Fibroblast of villous mesenchyme (primary cell): Measurements from ENCODE around the gene MEAK7. TPM values are rescaled to one million over a fixed set of nuclear protein-coding genes. Genes with fewer than 3 reads are reported as not detected.

ENCODE experiments used
- DNase-seq: peaks from one replicate; pipeline ENCODE4 v3.0.0-alpha.2; 2010; ENCODE audit warnings: low read depth
- H3K4me3 ChIP-seq: 2 replicates; pipeline ENCODE4 v1.5.1; 2011; ENCODE audit warnings: low read depth, mild to moderate bottlenecking, low read length
- CTCF ChIP-seq: IDR thresholded peaks from 2 replicates; pipeline ENCODE4 v1.5.1; 2012; ENCODE audit warnings: low read depth, mild to moderate bottlenecking, low read length; ENCODE audit not compliant: insufficient read depth
- total RNA-seq: library from RNA; depleted of rRNA; stranded (reverse); fragments of >200 nt; gene quantifications from 2 replicates; pipeline ENCODE4 v1.2.3, GENCODE V29; 2012

The MEAK7 gene
- total RNA-seq, 1 donor, result 27.2 TPM

- H3K4me3 ChIP-seq, result no peak overlapping the region
- DNase-seq, result no peak
Measured at GRCh38 chr16:84540194-84540593, 35.7 kb upstream of the MEAK7 start.

GRCh38 chr16:84538222-84538840, 33.9 kb upstream of the MEAK7 start:
- no peak for TF ChIP-seq CTCF
- H3K4me3 ChIP-seq, result no peak overlapping the region
- no peak for DNase-seq

More at GRCh38 chr16:84540194-84540593, 35.7 kb upstream of the MEAK7 start:
- TF ChIP-seq CTCF, result no peak

GRCh38 chr16:84537491-84538151, 33.2 kb upstream of the MEAK7 start:
- DNase-seq, result no peak
- no peak overlapping the region for H3K4me3 ChIP-seq
- TF ChIP-seq CTCF, result no peak

GRCh38 chr16:84535851-84536250, 31.4 kb upstream of the MEAK7 start:
- no peak for DNase-seq
- no peak for TF ChIP-seq CTCF

GRCh38 chr16:84535408-84535807, 30.9 kb upstream of the MEAK7 start:
- no peak overlapping the region for H3K4me3 ChIP-seq
- DNase-seq, result no peak
- TF ChIP-seq CTCF, result no peak

More at GRCh38 chr16:84535851-84536250, 31.4 kb upstream of the MEAK7 start:
- H3K4me3 ChIP-seq, result no peak overlapping the region

- DNase-seq, result no peak
- TF ChIP-seq CTCF, result no peak
- H3K4me3 ChIP-seq, result no peak overlapping the region
Measured at GRCh38 chr16:84534815-84535214, 30.4 kb upstream of the MEAK7 start.
